Stimulated activated CD4-positive, alpha-beta T cell treated with anti-CD3 and anti-CD28 coated beads, TNF-alpha, amount 100 ng/mL, for 4 hours (primary cell): ENCODE data around the gene TRIM36.

ENCODE experiments used
- DNase-seq, 3 experiments: peaks; one replicate each; pipeline ENCODE4 v3.0.0-alpha.2; 2020; ENCODE audit warnings: low read depth in 3 of 3

Gene TRIM36

DNA sequence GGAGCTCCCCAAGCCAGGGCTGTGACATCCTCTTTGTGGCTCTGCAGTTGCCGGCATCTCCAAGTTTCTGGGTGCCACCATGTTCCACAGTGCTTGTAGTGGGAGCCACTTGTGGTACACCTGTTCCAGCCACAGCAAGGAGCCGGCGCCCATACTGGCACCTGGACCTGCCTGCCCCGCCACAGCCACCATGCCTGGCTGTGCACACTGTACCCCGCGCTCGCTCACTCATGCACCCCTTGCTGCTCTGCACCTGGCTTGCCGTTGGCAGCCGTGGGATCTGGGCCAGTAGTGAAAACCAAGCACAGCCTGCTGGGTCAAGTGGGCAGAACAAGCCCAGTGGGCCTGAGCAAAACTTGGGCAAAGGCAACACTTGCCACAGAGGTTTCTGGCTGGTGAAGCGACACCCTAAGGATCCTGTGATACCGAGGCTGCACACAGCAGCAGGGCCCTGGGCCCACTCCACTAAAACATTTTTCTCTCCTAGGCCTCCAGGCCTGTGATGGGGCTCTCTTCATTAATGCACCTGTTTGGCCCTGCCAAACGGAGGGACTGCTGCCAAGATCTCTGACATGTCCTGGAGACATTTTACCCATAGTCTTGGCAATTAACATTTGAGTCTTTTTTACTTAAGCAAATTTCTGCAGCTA, 2.8 kb downstream of the TRIM36 start:
- no peak for DNase-seq

GRCh38 chr5:115165790-115166189, 3.9 kb downstream of the TRIM36 start:
- no peak for DNase-seq

GRCh38 chr5:115160975-115161475, 8.7 kb downstream of the TRIM36 start:
- DNase-seq, result no peak

DNA sequence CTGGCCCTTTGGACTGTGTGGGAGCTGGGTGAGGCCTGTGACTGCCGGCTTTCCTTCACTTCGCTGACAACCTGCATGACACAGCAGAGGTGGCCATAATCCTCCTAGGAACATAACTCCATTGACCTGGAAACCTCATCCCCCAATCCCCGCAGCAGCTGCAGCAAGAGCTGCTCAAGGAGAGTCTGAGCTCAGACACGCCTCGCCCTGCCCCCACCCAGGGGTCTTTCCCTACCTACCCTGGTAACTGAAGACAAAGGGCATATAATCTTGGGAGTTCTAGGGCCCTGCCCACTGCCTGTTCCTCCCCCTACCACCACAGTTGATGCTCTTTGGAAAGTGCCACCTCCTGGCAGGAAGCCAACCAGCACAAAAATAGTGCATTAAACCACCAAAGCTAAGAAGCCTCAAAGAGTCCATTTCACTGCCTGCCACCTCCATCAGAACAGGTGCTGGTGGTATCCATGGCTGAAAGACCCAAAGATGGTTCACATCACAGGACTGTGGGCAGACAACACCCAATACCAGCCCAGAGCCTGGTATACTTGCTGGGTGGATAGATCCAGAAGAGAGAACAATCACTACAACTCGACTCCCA, 18.4 kb downstream of the TRIM36 start:
- DNase-seq, result no peak

GRCh38 chr5:115150512-115150911, 19.2 kb downstream of the TRIM36 start:
- DNase-seq, result no peak

DNA sequence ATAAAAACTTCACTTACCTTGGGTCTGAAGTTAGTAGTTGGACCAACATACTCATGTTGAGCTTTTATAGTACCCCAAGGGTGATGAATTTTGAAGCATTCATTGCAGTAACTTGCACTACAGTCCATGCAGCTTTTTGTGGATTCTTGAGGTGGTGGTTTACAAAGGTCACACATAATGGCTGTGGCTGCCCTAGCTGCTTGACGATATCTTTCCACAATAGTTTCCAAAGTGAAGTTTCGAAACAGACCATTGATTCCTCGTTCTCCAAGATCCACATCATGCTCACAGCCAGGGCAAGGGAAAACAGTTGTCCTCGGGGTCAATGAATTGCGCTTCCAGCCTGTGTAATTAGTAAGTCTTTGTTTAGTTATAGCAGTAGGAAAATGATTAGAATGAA, 22.7 kb downstream of the TRIM36 start:
- DNase-seq, result no peak

DNA sequence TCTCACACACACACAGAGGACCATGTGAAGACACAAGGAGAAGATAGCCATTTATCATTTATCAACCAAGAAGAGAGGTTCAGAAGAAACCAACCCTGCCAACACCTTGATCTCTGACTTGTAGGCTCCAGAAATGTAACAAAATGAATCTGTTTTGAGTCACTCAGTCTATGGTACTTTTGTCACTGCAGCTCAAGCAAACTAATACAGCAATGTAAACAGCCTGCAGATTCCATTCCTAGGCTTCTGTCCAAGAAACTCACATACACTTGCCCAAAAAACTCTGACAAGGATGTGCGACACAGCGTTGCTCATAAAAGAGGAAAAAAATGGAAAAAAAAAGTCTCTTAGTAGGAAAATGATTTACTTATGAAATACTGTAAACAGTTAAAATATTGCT, 33.4 kb downstream of the TRIM36 start:
- DNase-seq, result no peak

DNA sequence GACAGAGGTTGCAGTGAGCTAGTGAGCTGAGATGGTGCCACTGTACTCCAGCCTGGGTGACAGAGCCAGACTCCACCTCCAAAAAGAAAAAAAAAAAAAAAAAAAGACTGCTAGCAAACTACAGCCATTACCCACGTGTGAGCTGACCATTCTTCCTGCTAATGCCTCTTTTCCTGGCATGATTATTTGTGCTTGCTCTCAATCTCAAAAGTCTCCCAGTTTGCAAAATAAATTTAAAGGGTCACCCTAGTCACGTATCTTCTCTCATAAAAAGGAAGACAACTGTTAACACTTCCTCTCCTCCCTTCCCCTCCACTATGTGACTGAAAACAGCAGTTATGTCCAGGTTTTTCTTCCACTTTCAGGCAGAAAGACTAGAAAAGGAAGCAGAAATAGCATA, 37.2 kb downstream of the TRIM36 start:
- DNase-seq, result no peak

- DNase-seq, result no peak
These were observed 43.4 kb downstream of the TRIM36 start for GRCh38 chr5:115126303-115126702.

DNA sequence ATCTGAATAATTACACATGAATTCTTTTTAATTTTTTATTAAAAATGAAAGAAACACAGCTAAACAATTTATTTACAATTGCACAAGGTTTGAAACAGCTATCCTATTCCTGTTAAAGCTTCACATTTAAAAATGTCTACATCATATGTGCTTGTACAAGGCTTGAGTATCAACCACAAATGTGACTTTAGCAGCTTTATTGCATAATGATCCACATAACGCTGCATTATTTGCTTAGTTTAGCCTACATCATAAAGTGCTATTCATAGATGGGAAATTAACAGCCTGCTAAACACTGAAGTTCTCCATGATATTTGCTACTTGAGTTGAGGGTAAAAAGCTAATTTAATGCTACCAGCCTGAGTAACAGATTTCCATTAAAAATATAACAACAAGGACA, 45.0 kb downstream of the TRIM36 start:
- no peak for DNase-seq

- no peak for DNase-seq
These were observed 53.7 kb downstream of the TRIM36 start for GRCh38 chr5:115116001-115116400.

DNA sequence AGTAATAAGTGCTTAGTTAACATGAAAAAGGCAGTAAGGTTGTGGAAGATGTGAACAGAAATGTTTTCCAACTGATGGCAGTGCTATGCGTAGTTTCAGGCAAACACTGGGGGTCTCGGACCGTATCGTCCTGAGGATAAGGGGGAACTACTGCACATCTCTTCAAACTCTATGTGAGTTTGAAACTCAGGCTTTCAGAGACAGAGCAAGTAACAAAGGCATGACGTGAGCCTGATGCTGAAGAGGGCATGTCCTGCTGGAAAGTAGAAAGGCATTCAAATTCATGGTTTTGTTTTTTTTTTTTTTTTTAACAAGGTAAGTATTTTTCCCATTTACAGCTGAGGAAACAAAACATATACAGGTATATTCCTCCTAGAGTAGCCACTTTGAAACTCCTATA, 59.9 kb downstream of the TRIM36 start:
- no peak for DNase-seq

DNA sequence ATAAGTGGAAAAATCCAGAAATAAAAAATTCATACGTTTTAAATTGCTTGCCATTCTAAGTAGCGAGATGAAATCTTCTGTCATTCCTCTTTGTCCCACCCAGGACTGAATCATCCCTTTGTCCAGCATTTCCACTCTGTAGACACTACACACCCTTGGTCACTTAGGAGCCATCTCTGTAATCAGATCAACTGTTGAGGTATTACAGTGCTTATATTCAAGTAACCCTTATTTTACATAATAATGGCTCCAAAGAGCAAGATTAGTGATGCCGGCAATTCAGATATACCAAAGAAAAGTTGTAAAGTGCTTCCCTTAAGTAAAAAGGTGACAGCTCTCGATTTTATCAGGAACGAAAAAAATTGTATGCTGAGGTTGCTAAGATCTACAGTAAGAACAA, 60.4 kb downstream of the TRIM36 start:
- DNase-seq, result no peak

GRCh38 chr5:115100319-115100955, 69.3 kb downstream of the TRIM36 start:
- no peak for DNase-seq

GRCh38 chr5:115098041-115098702, 71.5 kb downstream of the TRIM36 start:
- no peak for DNase-seq

- DNase-seq, result no peak
These were observed 72.5 kb downstream of the TRIM36 start for GRCh38 chr5:115097236-115097635.

DNA sequence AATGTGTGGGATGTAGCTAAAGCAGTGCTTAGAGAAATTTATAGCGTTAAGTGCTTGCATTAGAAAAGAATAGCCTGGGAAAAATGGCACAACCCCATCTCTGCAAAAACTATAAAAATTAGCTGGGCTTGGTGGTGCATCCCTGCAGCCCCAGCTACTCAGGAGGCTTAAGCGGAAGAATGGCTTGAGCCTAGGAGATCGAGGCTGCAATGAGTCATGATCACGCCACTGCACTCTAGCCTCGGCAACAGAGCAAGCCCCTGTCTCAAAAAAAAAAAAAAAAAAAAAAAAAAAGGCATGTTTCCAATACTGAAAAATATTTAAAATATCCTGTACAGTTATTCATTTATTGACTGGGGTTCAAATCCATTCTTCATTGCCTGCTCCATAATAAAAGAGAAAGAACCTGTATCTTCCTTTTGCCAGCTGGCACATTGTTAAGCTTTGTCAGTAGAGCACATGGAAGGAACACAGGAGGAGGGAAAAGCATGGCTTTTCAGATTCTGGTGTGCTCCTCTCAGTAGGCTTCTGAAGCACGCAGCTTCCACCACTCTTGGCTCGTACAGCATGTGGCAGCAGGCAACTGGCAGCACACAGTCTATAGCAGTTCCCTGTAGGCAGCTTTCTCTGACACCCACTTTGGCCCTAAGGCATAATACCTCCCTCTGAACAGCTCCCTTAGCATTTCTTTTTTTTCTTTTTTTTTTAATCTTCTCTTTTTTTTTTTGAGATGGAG, 73.5 kb downstream of the TRIM36 start:
- no peak for DNase-seq

GRCh38 chr5:115087951-115088350, 81.8 kb downstream of the TRIM36 start:
- no peak for DNase-seq

GRCh38 chr5:115086473-115086872, 83.2 kb downstream of the TRIM36 start:
- no peak for DNase-seq

DNA sequence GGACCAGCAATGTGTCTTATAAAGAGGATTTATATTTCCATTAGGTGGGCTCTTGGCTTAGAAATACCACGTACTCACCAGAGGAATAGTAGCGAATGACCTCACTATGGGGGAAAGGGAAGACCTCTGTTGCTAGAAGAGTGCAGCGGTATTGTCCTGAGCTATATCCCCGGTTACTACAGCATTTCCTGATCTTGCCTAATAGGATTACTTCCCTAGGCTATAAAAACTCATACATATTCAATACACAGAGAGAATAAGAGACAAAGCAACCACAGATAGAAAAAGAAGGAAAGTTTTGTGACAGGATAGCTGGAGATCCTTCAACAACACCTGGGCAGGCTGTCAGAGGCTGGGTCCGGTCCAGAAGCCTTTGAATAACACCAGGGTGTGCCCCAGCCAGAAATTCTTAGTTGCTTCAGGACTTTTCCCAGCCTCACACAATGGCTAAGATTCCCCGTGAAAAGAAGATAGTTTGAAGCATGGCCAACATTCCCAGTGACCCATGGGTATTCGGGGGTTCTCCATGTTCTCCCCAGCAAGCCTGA, 85.4 kb downstream of the TRIM36 start:
- no peak for DNase-seq

DNA sequence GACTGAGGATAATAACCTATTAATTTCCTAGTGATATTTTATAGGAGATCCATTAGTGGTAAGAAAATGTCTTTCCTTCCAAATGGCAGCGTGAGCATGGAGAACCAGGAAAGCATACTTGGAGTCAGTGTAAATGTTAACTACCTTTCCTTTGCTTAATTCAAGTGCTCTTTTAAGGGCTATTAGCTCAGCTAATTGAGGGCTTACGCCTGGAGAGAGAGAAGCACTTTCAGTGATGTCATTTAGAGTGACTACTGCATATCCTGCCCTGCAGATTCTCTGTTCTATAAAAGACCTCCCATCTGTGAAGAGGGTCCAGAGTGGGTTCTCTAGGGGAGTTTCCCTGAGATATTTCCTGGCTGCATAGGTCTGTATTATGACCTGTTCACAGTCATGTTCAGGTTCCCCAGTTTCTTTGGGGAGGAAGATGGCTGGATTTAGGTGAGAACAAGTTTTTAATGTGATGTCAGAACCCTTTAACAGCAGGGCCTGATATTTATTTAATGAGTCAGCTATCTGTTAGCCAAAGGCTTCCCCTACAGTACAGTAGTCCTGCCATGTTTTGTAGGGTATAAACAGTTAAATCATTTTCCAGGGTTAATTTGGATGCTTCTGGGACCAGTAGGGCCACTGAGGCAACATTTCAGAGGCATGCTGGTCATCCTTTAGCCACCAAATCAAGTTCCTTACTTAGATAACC, 89.6 kb downstream of the TRIM36 start:
- DNase-seq, result no peak
